HG03064 (cell line): ENCODE results near the gene MACF1.
"Not testable (repeated sequence)": the region's sequence is repeated elsewhere in the genome, so short reads cannot be mapped to it uniquely, and the experiment has no call there.

Experiments used
- ATAC-seq: cut with Tn5 transposase; IDR thresholded peaks from one replicate; pipeline ENCODE4 v1.9.1; 2021; ENCODE audit warnings: low read depth; ENCODE audit not compliant: unreplicated experiment

Gene MACF1

GRCh38 chr1:39445573-39445972, 241.1 kb downstream of the MACF1 start:
- no peak for ATAC-seq

DNA sequence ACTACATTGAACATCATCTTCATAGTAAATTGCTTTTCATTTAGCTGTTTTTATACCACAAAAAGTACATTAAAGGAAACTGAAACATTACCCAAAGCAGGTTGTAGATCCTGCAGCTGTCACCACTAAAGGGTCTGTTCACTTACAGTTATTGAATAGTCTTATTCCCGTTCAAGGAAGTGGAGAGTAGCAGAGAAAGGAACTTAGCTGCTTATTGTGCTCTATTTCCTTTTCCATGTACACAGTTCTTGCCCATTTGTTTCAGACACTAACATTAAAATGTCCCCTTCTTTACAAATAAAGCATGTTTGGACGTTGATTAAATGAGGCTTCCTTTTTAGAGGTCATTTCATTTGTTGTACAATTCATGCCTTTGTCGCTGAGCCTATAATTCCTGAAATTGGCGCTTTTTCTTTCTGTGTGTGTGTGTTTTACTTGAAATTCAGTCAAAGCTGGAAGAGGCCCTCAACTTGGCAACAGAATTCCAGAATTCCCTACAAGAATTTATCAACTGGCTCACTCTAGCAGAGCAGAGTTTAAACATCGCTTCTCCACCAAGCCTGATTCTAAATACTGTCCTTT, 242.6 kb downstream of the MACF1 start:
- ATAC-seq, result no peak

DNA sequence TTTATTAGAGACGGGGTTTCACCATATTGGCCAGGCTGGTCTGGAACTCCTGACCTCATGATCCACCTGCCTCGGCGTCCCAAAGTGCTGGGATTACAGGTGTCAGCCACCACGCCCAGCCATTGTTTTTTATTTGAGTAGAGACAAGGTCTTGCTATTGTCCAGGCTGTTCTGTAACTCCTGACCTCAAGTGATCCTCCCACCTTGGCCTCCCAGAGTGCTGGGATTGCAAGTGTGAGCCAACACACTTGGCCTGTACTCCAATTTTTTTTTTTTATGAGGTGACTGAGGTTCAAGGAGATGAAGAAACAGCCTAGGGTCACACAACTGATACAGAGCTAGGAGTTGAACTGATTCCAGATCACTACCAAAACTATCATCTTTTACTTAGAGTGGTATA, 245.5 kb downstream of the MACF1 start:
- ATAC-seq, result not testable (repeated sequence)

DNA sequence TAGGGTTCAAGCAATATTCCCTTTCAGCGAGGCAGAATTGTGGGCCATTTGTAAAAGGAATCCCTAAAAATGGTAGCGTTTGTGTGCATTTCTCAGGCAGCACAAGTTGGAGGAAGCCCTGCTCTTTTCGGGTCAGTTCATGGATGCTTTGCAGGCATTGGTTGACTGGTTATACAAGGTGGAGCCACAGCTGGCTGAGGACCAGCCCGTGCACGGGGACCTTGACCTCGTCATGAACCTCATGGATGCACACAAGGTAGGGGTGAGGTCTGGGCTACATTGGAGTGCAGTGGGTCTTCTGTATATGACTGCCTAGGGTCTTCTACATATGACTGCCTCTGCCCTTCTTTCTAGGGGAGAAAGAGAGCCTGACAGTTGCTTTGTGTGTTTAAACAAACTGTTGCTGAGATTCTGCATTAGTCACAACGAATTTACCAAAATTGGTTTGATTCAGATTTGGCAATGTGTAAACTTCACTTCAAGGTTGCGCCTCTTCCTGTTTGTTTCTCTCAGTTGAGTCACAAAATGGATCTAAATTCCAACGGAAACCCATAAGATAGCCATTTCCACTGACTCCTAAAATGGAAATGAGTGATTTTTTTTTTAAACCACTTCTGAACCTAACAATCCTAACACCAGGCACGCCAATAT, 246.6 kb downstream of the MACF1 start:
- ATAC-seq, result no peak

GRCh38 chr1:39452081-39452480, 247.6 kb downstream of the MACF1 start:
- no peak for ATAC-seq

DNA sequence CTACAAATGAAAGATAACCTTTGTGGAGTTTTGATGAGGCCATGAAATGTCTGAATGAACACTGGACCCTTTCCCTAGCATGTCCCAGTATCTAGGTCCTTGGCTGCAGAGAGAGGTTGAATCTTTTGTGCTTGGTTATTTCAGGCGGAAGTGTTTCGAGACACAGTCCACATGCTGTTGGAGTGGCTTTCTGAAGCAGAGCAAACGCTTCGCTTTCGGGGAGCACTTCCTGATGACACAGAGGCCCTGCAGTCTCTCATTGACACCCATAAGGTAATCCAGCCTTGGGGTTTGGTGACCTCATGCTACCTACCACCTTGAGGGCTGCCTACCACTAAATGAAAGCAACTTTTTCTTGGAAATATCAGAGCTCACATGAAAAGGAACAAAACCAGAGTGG, 248.0 kb downstream of the MACF1 start:
- ATAC-seq, result no peak

GRCh38 chr1:39453603-39454002, 249.1 kb downstream of the MACF1 start:
- no peak for ATAC-seq

- no peak for ATAC-seq
Observed at GRCh38 chr1:39458991-39459390, 254.5 kb downstream of the MACF1 start.

DNA sequence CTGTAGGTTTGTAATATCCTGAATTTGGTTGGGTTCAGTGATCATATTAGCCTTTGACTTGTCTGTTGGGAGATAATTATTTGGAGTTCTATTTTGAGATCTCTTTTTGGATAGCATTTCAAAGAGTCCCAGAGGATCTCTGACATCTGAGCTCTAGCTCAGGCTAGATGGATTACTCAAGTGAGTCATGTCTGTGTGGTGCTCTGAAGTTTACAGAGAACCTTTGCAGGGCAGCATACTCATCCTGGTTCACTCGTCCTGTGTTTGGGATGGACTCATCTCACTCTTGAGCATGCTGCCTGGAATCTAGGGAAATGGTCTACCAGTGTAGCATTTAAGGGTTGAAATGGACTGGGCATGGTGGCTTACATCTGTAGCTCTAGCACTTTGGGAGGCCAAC, 257.6 kb downstream of the MACF1 start:
- ATAC-seq, result no peak

GRCh38 chr1:39466413-39467107, 262.1 kb downstream of the MACF1 start:
- ATAC-seq, result no peak

DNA sequence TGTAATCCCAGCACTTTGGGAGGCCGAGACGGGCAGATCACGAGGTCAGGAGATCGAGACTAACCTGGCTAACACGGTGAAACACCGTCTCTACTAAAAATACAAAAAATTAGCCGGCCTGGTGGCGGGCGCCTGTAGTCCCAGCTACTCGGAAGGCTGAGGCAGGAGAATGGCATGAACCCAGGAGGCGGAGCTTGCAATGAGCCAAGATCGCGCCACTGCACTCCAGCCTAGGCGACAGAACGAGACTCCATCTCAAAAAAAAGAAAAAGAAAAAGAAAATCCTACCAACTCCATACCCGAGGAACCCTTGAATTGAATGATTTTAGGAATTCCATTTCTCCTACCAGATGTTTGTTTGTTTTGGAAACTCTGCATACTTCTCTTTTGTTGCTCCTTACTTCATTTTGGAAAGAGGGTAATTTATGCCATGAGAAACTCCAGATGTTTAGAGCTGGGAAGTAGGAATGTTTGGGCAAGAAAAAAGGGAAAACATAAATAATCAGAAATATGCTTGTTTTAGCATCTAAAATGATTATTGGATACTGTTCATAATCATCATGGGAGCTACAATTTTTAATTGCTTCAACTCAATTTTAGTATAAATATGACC, 262.7 kb downstream of the MACF1 start:
- not testable (repeated sequence) for ATAC-seq

DNA sequence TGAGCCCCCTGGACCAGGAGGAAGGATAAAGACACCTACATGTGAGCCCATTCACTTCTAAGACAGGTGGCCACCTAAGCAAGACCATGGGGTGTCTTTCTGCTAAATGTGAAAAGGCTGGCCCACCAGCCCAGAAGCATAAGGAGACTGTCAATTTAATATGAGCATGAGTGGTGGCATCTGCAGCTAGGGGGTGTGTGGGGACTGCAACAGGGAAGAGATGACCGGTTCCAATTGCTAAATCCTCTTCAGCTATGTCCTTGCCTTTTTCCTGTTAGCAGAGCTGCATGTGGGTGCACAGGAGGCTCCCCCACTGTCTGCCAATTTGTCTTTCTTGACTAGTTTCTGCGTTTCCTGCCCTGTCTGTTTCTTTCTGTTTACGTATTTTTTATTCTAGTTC, 264.7 kb downstream of the MACF1 start:
- no peak for ATAC-seq

- no peak for ATAC-seq
Observed at GRCh38 chr1:39470040-39470439, 265.5 kb downstream of the MACF1 start.

DNA sequence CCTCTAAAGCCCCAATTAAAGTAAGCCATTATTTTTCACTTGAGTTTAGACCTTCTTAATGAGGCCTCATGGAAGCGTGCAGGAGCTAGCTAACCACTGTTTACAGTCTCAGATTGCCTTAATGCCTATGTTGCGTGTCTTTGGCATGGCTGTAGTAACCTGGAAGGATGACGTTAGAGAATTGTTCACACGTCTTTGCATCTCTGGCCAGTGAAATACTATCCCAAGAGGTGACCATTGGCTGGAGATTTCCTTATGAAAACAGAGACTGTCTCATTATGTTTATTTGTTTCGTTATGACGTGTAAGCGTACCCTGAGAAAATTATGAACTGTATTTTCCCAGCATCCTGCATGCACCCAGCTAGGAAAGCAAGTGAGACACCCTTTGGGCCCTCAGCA, 268.3 kb downstream of the MACF1 start:
- ATAC-seq, result no peak

DNA sequence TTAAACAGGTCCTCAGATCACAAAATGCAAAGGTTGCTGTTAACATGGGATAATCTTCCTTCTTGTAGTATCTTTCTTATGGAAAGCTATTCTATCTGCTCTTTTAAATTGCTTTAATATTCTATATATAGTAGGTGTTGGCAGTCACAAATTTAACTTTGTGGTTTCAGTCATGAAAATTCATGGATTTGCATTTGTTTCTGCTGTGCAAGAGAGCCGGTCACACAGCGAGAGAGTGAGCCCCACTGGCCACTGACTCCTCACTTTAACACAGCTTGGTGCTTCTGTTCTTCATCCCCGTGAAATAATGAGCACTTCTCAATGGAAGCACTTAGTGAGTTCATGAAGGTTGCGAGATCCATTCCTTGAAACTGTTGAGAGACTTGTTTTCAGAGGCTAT, 268.8 kb downstream of the MACF1 start:
- no peak for ATAC-seq

- no peak for ATAC-seq
Observed at GRCh38 chr1:39474810-39475209, 270.3 kb downstream of the MACF1 start.

GRCh38 chr1:39475551-39475950, 271.1 kb downstream of the MACF1 start:
- ATAC-seq, result not testable (repeated sequence)

DNA sequence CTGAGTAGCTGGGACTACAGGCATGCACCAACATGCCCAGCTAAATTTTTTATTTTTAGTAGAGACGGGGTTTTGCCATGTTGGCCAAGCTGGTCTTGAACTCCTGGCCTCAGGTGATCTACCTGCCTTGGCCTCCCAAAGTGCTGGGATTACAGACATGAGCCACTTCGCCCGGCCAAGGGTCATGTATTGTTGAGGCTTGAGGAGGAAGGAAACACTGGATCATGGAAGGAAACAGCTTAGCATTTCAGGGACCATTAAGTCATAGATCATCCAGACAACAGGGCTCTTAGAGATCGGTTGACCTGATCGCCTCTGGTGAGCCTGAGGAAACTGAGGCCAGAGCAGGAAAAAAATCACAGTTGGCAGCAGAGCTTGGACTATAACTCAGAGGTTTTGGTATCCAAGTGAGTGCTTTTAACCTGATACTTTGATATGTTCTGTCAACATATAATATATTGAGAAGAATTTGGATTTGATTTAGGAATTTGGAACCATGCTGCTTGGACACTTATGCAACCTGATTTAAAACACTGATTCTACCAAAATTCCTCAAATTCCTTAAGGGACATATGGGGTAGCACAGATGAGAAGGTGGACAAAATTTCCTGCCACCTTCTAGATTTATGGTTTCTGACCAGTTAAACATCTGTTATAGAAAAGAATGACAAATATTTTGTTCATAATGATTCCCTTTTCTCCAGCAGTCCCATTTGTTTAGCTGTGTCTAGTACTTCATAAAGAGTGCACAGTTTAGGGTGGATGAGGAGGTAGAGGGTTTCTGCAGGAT, 273.8 kb downstream of the MACF1 start:
- no peak for ATAC-seq

DNA sequence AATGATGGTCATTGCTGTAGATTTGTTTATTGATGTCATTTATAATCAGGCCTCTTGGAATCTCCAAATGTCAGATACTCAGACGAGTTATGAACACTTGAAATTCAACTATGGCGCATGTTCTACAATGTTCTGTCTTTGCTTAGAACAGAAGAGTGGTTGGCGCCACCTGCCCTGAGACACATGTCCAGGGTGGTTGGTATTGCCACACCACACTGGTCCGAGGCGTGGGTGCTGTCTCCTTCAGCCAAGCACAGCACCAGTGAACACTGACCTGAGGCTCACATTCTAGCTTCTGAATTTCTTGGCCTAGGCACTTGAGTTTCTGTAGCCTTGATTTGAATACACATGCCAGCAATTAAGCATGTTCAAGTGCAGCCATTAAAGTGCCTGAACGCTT, 276.8 kb downstream of the MACF1 start:
- ATAC-seq, result no peak

DNA sequence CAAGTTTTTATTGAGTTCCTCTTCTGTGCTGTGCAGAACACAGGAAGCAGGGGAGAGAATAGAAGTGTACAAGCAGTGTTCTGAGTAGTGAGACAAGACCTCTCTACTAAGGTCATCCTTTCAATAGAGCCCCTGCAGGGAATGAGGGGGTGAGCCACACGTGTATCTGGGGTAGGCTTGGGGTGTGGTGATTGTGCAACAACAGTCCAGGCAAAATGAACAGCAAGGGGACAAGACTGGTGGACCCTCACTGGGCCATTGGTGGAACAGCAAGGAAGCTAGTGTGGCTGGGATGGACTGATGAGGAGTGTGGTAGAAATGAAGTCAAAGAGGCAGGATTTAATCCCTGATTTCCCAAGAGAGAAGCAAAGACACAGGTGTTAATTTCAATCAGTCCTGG, 278.8 kb downstream of the MACF1 start:
- ATAC-seq, result no peak

GRCh38 chr1:39484564-39484963, 280.1 kb downstream of the MACF1 start:
- ATAC-seq, result no peak
